Thyroid gland (tissue), 4 donors: ENCODE results near the gene PSENEN.

Experiments
- CTCF ChIP-seq, 6 experiments: fragments of 200-600 bp in 3 of 6; fragments of 450-650 bp in 3 of 6; sonication (generic) in 3 of 6; IDR thresholded peaks; one replicate each; pipeline ENCODE4 v1.5.1; 2016 to 2019; ENCODE audit warnings: antibody characterized with exemption in 6 of 6, mild to moderate bottlenecking in 2 of 6, inconsistent platforms in 1 of 6, moderate library complexity in 1 of 6
- POLR2A ChIP-seq, 2 donors: fragments of 450-650 bp; IDR thresholded peaks; one replicate each; pipeline ENCODE4 v1.6.1; 2017; ENCODE audit warnings: antibody characterized with exemption in 2 of 2, mild to moderate bottlenecking in 2 of 2, moderate library complexity in 1 of 2

GRCh38 chr19:35784503-35785338 is 39.3 kb downstream of the PSENEN start:
- no peak for TF ChIP-seq CTCF (IDR thresholded peaks at IDR 0.05)
- no peak for TF ChIP-seq POLR2A (IDR thresholded peaks at IDR 0.05)
